Lower leg skin (tissue), 3 donors: ENCODE results near the gene ATP6V1G3.

Experiments
- POLR2A ChIP-seq, 2 donors: fragments of 450-650 bp; IDR thresholded peaks; one replicate each; pipeline ENCODE4 v1.6.1; 2016 to 2017; ENCODE audit warnings: antibody characterized with exemption in 2 of 2, mild to moderate bottlenecking in 1 of 2, moderate library complexity in 1 of 2
- TF ChIP-seq, protein P1 (sequence below), 3 donors: fragments of 450-650 bp; IDR thresholded peaks; one replicate each; pipeline ENCODE4 v1.5.1; 2016; ENCODE audit warnings: antibody characterized with exemption in 3 of 3, mild to moderate bottlenecking in 3 of 3, moderate library complexity in 2 of 3

DNA sequence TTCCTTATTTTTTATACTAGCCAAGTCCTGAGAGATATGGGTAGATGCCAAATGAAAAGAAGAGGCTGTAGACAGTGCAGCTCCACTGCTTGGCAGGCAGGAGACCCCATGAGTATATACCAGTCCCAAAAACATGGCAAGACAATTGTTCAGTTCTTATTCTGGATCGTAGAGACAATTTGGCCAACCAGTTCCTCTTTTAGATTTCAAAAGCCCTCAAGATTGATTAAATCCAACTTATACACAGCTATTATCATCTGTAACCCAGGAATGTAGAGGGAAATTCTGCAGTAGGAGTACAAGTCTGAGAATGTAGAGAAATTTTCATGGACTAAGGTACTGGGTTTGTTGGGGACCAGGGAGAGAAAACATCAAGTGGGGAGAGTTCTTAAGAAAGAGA, 50.3 kb downstream of the ATP6V1G3 start:
- TF ChIP-seq, protein P1, sequence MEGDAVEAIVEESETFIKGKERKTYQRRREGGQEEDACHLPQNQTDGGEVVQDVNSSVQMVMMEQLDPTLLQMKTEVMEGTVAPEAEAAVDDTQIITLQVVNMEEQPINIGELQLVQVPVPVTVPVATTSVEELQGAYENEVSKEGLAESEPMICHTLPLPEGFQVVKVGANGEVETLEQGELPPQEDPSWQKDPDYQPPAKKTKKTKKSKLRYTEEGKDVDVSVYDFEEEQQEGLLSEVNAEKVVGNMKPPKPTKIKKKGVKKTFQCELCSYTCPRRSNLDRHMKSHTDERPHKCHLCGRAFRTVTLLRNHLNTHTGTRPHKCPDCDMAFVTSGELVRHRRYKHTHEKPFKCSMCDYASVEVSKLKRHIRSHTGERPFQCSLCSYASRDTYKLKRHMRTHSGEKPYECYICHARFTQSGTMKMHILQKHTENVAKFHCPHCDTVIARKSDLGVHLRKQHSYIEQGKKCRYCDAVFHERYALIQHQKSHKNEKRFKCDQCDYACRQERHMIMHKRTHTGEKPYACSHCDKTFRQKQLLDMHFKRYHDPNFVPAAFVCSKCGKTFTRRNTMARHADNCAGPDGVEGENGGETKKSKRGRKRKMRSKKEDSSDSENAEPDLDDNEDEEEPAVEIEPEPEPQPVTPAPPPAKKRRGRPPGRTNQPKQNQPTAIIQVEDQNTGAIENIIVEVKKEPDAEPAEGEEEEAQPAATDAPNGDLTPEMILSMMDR (IDR thresholded peaks at IDR 0.05): no peak
- TF ChIP-seq POLR2A (IDR thresholded peaks at IDR 0.05): no peak
